GM19438 (cell line): ENCODE results near the gene THRB.

Experiments used
- ATAC-seq: cut with Tn5 transposase; IDR thresholded peaks from one replicate; pipeline ENCODE4 v1.9.1; 2021; ENCODE audit warnings: low read depth; ENCODE audit not compliant: unreplicated experiment

Gene THRB

DNA sequence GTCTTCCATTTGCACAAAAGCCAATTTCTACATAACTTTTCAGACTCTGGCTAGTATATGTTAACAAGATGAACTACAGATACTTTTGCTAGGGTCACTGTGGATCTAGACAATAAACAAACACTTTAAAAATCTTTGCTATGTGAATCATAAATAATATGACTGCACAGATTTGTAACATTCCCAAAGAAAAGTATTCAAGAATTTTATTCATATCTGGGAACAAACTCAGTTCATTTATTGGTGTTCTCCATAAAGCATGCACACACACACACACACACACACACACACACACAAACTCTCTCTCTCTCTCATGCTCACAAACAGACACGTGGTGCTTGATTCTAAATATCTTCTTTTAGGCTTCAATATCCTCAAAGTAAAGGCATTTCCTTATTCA, 18.8 kb upstream of the THRB start:
- no peak for ATAC-seq

- no peak for ATAC-seq
These were observed 18.0 kb upstream of the THRB start for GRCh38 chr3:24512564-24513197.

- ATAC-seq: no peak
These were observed 15.5 kb upstream of the THRB start for GRCh38 chr3:24510030-24510648.

DNA sequence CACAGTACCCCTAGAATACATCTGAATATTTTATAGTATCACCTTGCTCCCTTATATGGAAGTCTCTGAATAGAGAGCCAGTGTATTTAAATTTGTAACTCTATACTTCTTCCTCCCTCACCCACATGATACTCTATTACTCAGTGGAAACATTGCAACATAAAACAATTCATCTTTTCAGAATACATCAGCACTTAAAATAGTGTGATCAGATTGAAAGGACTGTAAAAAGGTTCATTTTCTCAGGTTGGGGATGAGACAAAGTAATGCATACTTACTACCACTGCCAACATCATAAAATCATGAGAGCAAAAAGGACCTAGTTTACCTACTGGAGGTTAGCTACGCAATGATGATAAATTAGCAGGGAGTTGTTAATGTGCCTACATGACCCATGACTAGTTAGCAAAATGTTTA, 13.8 kb upstream of the THRB start:
- ATAC-seq: no peak

GRCh38 chr3:24507776-24508422, 13.2 kb upstream of the THRB start:
- no peak for ATAC-seq

DNA sequence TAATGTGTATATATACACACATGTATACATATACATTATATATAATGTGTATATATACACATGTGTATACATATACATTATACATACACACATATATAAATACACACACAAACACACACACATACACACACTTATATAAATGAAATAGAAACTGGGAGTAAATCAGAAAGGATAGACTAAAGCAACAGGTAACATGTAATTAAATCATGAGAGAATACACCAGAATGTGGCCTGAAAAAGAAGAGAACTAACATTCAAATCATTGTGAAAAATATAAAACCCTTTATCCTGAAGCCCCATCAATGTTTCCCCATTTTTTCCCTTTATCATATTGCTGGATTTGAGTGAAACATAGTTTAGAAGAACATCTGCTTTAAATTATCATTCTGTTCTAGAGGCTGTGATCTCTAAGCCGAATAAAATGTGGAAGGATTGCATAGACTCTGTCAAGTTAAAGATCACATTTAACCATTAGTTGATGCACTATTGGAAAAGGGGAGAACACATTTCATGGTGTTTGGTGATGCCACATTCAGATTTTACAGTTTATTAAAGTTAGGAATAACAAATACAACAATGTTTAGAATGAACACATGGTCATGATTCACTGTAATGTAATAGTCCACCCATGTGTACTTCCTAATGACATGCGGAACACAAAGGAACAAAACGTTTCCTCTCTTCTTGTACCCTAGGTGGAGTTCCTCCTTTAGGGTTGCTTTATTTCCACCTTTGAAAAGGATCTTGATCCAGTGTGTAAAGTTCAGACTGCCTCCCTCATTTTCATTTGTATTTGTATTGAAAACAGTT, 12.5 kb upstream of the THRB start:
- no peak for ATAC-seq

DNA sequence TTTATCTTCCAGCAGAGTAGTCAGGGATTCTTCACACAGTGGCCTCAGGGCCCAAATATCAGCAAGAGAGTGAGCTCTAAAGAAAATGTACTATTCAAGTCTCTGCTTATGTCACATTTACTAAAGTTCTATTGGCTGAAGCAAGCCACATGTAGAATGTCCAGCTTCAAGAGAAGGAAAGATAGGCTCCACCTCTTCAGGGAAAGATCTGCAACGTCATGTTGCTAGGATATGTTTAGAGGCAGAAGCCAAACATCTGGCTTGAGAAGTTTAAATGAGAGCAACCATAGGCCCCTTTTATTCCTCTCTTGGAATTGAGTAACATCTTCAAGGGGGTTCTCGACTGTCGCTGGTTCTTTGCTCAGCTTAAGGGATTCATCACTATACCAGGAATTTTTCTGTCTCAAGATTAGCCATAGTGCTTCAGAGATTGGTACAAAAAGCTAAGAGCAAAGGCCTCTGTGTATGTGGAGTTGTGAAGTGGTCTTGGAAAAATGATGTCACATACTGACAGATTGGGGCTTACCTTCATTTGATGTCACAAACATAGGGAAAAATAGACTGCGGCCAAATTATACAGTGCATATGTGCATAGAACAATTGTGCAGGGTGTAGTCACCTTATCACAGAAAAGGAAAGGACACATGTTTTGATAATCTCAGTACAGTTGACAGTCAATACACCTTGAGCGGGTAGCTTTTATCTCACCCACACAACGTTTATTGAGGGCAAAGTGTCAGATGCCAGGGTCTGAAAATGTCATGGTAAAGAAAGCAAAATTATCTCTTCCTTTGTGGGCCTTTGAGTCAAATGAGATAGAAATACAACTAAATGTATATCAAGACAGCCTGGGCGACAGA, 11.3 kb upstream of the THRB start:
- no peak for ATAC-seq

- ATAC-seq: no peak
These were observed 10.1 kb upstream of the THRB start for GRCh38 chr3:24504772-24505171.

- ATAC-seq: peak; percentile 82
These were observed 9.0 kb upstream of the THRB start for GRCh38 chr3:24503616-24504113.

DNA sequence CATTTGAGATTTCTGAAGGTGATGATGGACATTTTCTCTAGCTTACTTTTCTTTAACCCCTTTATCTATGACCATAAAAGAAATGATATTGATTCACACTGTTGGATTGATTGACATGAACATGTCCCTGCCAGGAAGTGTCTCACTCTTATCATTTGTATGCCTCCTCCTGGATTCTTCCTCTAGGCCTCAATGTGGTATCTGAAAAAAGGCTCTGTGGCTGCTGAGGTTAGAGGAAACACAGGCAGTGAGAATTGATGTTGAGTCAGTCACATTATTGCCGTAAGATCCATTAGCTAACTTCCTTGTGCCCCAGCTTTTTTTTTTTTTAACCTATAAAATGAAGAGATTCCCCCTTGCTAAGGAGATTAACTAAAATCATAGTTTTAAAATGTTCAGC, 8.0 kb upstream of the THRB start:
- ATAC-seq: no peak

DNA sequence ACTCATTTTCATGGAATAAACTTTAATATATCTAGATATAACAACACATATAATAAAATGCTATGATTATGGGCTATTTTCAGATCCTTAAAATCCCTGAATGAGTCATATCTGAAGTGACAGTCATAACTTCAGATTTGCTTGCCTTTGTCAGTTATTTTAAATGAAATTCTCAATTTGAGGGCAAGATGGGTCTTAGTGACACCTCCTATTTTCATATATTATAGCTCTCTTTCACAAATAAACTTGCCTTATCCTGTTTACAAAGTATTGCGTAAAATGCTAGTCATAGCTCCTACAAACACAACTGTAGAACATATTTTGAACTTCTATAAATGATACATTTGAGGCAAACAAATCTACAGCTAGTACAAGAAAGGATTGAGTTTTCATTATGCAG, 6.2 kb upstream of the THRB start:
- no peak for ATAC-seq

- no peak for ATAC-seq
These were observed 5.3 kb upstream of the THRB start for GRCh38 chr3:24499991-24500390.

DNA sequence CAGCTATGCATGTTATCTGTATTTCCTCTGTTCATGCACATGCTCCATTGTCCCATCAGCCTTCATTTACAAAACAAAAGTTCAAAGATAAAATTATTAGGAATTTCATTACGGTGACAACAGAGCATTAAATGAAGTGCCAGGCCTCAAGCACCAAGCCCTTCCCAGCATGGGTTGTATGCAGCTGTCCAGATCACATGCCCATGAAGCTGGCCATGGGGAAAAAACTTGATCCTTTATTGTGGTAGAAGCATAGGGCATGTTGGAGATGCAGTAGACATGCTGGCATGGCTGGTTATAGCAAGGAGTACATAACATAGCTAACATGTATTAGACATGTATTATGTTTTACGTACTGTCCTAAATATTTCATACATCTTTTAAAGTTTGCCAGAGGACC, 4.1 kb upstream of the THRB start:
- no peak for ATAC-seq

- no peak for ATAC-seq
These were observed 3.7 kb upstream of the THRB start for GRCh38 chr3:24498391-24498790.

- no peak for ATAC-seq
These were observed 3.3 kb upstream of the THRB start for GRCh38 chr3:24497942-24498341.

DNA sequence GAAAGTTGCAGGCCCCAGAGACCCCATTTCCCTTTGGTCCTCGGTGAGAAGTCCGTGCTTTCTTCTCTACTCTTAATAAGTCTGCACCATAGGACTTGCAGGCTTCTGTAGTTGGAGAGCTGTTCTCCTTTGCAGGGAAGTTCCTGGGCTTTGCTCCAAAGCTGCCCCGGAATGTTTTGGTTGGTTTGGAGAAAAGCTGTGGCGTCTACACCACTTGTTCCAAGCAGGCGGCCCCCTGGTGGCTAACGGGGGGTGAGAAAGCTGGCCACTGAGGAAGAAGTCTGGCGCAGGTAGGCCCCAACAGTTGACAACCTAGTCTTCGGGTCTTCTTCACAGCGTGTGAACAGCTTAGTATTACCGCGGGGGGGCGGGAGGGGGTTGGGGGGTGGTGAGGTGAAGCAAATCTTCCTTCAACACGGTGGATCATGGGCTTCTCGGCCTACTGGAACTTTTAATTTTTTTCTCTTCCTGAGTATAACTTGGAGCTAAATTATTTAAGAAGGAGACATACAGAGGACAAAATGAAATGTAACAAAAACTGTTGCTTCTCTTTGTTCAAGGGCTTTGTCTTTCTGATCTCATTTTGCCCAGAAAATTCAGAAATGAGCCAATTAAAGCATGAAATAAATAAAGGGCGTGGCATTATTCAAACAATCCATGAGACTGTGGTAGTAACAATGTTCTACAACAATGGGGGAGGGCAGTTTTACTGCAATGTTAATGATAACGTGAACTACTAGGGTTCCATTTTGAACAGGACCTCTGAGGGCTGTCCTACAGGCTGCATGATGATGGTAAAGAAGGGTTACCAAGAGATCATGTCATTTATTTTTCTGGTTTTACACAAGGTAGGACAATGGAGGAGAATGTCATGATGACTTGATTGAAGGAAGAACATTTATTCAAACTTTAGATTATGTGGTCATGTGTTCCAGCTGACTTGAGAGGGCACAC, 2.2 kb upstream of the THRB start:
- ATAC-seq: no peak

- ATAC-seq: no peak
These were observed 810 bp upstream of the THRB start for GRCh38 chr3:24495326-24495994.

DNA sequence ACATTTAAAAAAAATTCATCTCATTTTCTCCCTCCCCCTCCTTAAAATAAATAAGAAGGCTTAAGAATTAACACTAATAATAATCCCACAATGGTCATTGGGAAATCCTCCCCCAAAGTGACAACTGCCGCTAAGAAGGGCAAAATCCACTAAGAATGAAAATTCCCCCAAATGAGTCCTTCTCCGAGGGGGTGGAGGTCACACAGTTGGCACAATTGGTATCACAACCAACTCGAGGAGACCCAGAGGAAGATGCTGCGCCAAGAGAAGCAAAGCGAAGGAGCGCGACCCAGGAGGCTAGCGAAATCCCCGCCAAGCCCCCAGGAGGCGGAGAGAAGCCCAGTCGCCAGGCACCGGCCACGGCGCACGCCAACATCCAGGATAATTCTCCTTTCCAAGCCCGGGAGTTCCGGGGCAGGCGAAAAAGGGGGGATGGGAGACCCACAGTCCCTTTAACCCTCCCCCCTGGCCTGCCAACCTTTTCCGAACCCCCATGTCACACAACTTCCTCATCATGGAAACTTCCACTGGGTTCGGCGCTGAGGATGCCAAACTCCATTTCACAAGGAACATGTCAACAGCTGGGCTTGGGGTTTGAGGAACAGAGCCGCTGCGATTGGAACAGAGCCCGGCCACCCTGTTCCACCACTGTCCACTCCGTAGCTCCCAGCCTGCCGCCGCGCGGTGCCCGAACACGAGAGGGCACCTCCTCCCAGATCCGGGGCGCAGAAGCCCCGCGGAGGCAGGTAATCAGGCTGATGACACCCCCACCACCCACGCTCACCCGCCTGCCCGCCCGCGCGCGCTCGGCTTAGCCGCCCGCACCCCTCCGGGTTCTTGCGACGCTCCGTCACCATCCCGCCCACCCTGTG, 668 bp downstream of the THRB start:
- ATAC-seq: no peak
